Fibroblast of lung (primary cell): Measurements from ENCODE around the gene UGT3A2.

Experiments used
- EZH2 ChIP-seq: IDR thresholded peaks from 2 replicates; pipeline ENCODE4 v1.5.1; 2012; ENCODE audit warnings: low read length, control low read depth, mild to moderate bottlenecking; ENCODE audit errors: missing control alignments
- TF ChIP-seq, protein P1 (sequence below), 2 donors: IDR thresholded peaks in 1 of 2; conservative IDR thresholded peaks in 1 of 2; 1 replicate in 1 of 2; 2 replicates in 1 of 2; pipeline ENCODE4 v1.5.1; 2011 to 2012; ENCODE audit warnings: low read length in 2 of 2, control low read depth in 1 of 2, inconsistent platforms in 1 of 2, low read depth in 1 of 2, mild to moderate bottlenecking in 1 of 2

DNA sequence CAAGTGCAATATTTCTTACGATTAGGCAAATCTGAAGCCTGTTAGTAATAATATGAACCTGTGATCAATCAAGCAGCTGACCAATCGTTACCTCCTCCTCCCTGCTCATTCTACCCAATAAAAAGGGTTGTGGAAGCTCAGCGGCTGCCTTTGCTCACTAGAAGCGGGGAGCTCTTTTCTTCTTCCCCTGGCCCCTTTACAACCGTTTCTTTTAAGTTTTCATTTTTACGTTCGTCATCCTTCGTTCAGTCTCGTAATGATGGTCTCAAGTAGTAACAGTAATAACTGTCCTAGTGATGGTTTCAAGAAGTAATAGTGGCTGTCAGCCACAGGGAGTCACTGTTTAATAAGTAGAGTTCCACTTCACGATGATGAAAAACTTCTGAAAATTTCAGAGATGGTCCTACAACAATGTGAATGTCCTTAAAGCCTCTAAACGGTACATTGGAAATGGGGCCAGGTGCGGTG lies 6.2 kb downstream of the UGT3A2 start:
- TF ChIP-seq, protein P1, sequence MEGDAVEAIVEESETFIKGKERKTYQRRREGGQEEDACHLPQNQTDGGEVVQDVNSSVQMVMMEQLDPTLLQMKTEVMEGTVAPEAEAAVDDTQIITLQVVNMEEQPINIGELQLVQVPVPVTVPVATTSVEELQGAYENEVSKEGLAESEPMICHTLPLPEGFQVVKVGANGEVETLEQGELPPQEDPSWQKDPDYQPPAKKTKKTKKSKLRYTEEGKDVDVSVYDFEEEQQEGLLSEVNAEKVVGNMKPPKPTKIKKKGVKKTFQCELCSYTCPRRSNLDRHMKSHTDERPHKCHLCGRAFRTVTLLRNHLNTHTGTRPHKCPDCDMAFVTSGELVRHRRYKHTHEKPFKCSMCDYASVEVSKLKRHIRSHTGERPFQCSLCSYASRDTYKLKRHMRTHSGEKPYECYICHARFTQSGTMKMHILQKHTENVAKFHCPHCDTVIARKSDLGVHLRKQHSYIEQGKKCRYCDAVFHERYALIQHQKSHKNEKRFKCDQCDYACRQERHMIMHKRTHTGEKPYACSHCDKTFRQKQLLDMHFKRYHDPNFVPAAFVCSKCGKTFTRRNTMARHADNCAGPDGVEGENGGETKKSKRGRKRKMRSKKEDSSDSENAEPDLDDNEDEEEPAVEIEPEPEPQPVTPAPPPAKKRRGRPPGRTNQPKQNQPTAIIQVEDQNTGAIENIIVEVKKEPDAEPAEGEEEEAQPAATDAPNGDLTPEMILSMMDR (conservative IDR thresholded peaks at IDR 0.05 in 1 of 2, IDR thresholded peaks at IDR 0.05 in 1 of 2; ENCODE audit: low read depth in 1 of 2, low read length in 2 of 2), result no peak
- TF ChIP-seq EZH2, result no peak
